Measurements from ENCODE around the gene MAST2.

The MAST2 gene

DNA sequence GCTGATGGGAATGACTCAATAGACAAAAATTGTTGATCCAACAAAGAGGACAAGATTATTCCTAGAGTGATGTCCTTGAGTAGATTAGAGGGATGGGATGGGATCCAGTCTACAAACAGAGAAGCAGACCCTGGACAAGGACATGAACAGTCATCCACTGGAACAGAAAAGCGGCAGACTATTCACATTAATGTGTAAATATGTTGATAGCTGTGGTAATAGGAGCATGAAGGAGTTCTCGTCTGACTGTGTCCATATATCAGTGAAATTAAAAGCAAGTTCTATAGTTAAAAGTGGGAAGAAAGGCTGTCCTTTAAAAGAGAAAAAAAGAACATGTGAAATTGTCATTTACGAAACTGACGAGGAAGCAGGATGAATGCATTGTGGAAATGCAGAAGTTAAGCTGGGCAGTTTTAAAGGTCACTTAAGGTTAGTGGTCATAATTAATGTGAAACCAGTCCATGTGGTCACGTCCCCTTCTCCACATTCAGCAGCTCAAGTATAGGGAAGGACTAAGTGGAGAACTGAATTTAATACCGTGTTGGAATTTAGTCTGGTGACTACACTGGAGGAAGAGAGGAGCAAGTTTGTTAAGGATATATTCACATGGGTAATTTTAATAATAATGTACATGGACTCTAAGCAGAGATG lies 266.9 kb downstream of the MAST2 start:
- DNase-seq (ENCODE audit: low spot score) = no peak
- TF ChIP-seq, protein P1, sequence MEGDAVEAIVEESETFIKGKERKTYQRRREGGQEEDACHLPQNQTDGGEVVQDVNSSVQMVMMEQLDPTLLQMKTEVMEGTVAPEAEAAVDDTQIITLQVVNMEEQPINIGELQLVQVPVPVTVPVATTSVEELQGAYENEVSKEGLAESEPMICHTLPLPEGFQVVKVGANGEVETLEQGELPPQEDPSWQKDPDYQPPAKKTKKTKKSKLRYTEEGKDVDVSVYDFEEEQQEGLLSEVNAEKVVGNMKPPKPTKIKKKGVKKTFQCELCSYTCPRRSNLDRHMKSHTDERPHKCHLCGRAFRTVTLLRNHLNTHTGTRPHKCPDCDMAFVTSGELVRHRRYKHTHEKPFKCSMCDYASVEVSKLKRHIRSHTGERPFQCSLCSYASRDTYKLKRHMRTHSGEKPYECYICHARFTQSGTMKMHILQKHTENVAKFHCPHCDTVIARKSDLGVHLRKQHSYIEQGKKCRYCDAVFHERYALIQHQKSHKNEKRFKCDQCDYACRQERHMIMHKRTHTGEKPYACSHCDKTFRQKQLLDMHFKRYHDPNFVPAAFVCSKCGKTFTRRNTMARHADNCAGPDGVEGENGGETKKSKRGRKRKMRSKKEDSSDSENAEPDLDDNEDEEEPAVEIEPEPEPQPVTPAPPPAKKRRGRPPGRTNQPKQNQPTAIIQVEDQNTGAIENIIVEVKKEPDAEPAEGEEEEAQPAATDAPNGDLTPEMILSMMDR (IDR thresholded peaks at IDR 0.05; ENCODE audit: extremely low read depth, insufficient read depth, missing control alignments) = no peak
- in situ Hi-C loops (cut with MboI; ENCODE audit: low pct_unique_long_range_greater_than_20kb, low sequenced_read_pairs, unreplicated experiment) = no loop called here

DNA sequence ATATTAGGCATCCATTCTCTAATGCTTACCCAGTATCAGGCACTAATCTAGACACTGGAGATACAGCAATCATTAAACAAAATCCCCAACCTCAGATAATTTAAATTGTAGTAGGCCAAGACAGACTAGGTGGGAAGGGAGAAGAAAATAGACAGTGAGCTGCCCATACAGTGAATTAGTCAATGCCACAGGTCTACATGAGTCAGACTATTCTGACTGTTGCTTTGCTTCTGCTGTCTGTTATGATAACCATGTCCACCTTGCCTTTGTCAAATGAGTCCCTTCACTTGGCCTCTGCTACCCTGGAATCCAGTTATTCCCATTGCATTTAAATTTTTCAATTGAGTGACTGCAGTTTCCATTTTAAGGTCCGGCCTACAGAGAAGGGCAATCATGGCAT lies 269.6 kb downstream of the MAST2 start:
- in situ Hi-C loops (cut with MboI; ENCODE audit: low pct_unique_long_range_greater_than_20kb, low sequenced_read_pairs, unreplicated experiment) = no loop called here
- no peak for DNase-seq (ENCODE audit: low spot score)
- TF ChIP-seq, protein P1 (IDR thresholded peaks at IDR 0.05; ENCODE audit: extremely low read depth, insufficient read depth, missing control alignments) = no peak

DNA sequence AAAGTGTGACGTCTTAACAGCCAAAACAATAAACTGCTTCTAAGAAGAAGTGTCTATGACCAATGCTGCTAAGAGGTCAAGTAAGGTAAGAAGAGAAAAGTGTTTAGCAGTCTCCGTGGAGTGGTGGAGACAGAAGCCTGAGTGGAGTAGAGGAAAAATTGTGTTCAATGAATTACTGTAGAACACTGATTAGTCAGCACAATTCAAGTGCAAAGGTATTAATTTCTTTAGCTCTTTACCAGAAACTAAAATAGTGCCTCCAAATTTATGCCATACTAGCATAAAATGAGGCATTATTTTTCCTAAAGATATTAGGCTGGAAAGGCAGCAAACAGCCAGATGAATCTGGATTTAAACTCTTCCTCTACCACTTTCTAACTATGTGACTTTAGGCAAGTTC lies 272.9 kb downstream of the MAST2 start:
- DNase-seq (ENCODE audit: low spot score) = no peak
- TF ChIP-seq, protein P1 (IDR thresholded peaks at IDR 0.05; ENCODE audit: extremely low read depth, insufficient read depth, missing control alignments) = no peak
- in situ Hi-C loops (cut with MboI; ENCODE audit: low pct_unique_long_range_greater_than_20kb, low sequenced_read_pairs, unreplicated experiment) = no loop called here

DNA sequence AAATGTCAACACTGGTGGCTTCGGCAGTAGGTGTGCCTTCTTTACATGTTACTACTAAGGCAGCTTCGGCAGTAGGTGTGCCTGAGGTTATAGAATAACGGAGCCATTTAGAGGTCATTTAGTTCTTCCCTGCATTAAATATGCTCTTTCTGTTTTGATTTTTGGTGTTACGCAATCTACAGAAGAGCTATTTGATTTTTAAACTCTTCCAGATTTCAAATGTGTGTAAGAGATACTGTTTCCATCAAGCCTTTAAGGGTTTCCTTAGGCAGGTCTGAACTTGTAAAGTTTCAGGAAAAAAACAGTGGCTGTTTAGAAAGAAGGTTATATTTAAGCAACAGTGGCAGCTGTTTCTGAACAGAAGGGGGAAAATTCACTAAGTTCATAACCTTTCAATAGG lies 274.2 kb downstream of the MAST2 start:
- TF ChIP-seq, protein P1 (IDR thresholded peaks at IDR 0.05; ENCODE audit: extremely low read depth, insufficient read depth, missing control alignments) = no peak
- DNase-seq (ENCODE audit: low spot score) = no peak
- in situ Hi-C loops (cut with MboI; ENCODE audit: low pct_unique_long_range_greater_than_20kb, low sequenced_read_pairs, unreplicated experiment) = no loop called here

DNA sequence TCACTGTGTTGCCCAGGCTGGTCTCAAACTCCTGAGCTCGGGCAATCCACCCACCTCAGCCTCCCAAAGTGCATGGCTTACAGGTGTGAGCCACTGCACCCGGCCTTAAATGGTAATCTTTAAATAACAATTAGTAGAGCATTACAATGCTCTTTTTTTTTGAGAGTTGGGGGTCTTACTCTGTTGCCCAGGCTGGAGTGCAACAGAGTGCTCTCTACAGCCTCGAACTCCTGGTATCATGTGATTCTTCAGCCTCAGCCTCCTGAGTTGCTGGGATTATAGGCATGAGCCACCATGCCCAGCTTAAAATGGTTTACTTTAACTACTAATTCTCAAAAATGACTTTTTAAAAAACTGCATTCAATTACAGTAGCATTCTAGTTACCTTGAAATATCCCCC lies 276.8 kb downstream of the MAST2 start:
- DNase-seq (ENCODE audit: low spot score) = no peak
- in situ Hi-C loops (cut with MboI; ENCODE audit: low pct_unique_long_range_greater_than_20kb, low sequenced_read_pairs, unreplicated experiment) = no loop called here
- TF ChIP-seq, protein P1 (IDR thresholded peaks at IDR 0.05; ENCODE audit: extremely low read depth, insufficient read depth, missing control alignments) = no peak

DNA sequence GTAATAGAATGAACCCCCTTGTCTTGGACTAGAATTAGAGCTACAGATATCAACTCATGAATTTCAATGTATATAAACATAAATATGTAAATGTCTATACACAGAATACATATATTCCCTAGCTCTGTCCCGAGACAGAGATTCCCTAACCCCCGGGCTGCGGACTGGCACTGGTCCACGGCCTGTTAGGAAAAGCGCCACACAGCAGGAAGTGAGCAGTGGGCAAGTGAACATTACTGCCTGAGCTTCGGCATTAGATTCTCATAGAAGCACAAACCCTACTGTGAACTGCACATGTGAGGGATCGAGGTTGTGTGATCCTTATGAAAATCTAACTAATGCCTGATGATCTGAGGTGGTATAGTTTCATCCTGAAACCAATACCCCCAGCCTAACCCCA lies 277.8 kb downstream of the MAST2 start:
- TF ChIP-seq, protein P1 (IDR thresholded peaks at IDR 0.05; ENCODE audit: extremely low read depth, insufficient read depth, missing control alignments) = no peak
- in situ Hi-C loops (cut with MboI; ENCODE audit: low pct_unique_long_range_greater_than_20kb, low sequenced_read_pairs, unreplicated experiment) = no loop called here
- DNase-seq (ENCODE audit: low spot score) = no peak
